ENCODE measurements around the gene COMP. TPM values are rescaled to one million over a fixed set of nuclear protein-coding genes. Genes with fewer than 3 reads are reported as not detected.

COMP gene
- total RNA-seq, 4 donors from 2014 or later = 0.40 TPM; not detected in 3

DNA sequence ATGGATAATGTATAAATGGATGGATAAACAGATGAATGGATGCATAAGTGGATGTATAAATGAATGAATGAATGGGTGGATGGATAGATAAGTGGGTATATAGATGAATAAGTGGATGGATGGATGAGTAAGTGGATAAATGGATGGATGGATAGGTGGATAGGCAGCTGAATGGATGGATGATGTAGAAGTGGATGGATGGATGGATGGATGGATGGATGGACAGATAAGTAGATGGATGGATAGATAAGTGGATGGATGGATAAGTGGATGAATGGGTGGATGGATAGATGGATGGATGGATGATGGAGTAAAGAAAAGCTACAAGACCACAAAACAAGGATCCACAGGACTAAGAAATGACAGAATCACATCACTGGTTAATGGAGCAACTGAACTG lies 9.0 kb upstream of the COMP start:
- no peaks in the 10 kb centered on the region for H3K4me1 ChIP-seq
- H3K4me3 ChIP-seq = no peak overlapping the region
- H3K9me3 ChIP-seq = no peaks in the 10 kb centered on the region
- H3K27ac ChIP-seq = no peak overlapping the region
- no peak for TF ChIP-seq POLR2A (IDR thresholded peaks at IDR 0.05)
- TF ChIP-seq, protein P1, sequence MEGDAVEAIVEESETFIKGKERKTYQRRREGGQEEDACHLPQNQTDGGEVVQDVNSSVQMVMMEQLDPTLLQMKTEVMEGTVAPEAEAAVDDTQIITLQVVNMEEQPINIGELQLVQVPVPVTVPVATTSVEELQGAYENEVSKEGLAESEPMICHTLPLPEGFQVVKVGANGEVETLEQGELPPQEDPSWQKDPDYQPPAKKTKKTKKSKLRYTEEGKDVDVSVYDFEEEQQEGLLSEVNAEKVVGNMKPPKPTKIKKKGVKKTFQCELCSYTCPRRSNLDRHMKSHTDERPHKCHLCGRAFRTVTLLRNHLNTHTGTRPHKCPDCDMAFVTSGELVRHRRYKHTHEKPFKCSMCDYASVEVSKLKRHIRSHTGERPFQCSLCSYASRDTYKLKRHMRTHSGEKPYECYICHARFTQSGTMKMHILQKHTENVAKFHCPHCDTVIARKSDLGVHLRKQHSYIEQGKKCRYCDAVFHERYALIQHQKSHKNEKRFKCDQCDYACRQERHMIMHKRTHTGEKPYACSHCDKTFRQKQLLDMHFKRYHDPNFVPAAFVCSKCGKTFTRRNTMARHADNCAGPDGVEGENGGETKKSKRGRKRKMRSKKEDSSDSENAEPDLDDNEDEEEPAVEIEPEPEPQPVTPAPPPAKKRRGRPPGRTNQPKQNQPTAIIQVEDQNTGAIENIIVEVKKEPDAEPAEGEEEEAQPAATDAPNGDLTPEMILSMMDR (IDR thresholded peaks at IDR 0.05) = no peak
- no peaks in the 10 kb centered on the region for H3K36me3 ChIP-seq
- DNase-seq = no peak
- no peaks in the 10 kb centered on the region for H3K27me3 ChIP-seq

DNA sequence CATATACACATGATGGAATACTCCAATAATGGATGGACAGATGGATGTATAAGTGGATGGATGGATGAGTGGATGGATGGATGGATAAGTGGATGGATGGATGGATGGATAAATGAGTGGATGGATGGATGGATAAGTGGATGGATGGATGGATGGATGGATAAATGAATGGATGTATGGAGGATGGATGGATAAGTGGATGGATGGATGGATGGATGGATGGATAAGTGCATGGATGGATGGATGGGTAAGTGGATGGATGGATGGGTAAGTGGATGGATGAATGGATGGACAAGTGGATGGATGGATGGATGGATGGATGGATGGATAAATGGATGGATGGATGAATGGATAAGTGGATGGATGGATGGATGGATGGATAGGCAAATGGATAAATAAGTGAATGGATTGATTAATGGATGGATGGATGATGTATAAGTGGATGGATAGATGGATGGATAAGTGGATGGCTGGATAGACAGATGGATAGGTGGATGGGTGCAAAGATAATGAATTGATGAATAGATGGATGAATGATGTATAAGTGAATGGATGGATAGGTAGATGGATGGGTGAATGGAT lies 8.4 kb upstream of the COMP start:
- DNase-seq = no peak
- Histone ChIP-seq H3K27ac (no peak overlapping the region), H3K9me3 (no peaks in the 10 kb centered on the region), H3K4me3 (no peak overlapping the region), H3K36me3 (no peaks in the 10 kb centered on the region), H3K4me1 (no peaks in the 10 kb centered on the region), H3K27me3 (no peaks in the 10 kb centered on the region)
- TF ChIP-seq, protein P1 (IDR thresholded peaks at IDR 0.05) = no peak
- no peak for TF ChIP-seq POLR2A (IDR thresholded peaks at IDR 0.05)

DNA sequence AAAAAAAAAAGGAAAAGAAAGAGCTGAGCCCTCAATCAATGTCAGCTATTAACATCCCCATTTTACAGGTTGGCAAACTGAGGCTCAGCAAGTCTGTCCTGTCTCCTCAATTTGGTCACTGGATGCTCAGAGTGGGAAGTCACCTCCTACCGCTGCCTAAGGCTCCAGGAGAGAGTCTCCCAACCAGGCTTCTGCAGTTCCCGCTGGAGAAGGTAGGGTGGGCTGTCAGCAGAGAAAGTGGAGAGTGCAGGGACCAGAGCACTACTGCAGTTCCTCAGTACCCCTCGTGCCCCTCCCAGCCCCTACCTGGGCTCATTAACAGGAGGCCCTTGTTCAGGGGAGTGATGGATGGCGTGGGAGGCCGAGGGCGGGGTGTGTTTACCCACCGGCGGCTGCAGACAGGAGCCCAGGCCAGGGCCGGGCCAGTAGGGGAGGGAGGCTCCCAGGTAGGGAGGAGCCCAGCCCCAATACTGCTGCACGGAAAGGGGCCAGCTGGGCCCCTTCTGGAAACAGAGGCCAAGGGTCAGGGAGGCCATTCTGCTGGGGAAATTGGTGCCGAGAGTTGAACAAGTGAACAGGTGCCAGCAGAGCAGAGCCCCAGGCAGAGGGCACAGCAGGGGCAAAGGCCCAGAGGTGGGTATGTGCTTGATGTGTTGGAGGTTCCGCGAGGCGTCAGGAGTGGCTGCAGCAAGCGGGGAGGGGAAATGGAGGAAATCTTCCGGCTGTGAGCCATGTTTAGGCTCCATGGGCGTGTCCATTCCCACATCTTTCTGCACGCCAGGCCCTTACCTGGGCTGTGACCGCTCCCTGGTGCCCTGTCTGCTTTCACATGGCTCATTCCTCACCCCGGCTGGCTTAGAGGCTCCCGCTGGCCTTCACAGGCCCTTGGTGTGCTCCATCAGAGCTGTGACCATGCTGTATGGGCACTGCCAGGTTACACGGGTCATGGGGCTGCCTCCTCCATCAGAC lies 7.6 kb upstream of the COMP start:
- TF ChIP-seq, protein P1 (IDR thresholded peaks at IDR 0.05) = peak in 1 of 6 experiments; percentile 5
- TF ChIP-seq POLR2A (IDR thresholded peaks at IDR 0.05) = no peak
- H3K27me3 ChIP-seq = no peaks in the 10 kb centered on the region
- no peaks in the 10 kb centered on the region for H3K36me3 ChIP-seq
- no peak for DNase-seq
- no peak overlapping the region for H3K27ac ChIP-seq
- no peak overlapping the region for H3K4me3 ChIP-seq
- H3K4me1 ChIP-seq = no peaks in the 10 kb centered on the region
- H3K9me3 ChIP-seq = no peaks in the 10 kb centered on the region

DNA sequence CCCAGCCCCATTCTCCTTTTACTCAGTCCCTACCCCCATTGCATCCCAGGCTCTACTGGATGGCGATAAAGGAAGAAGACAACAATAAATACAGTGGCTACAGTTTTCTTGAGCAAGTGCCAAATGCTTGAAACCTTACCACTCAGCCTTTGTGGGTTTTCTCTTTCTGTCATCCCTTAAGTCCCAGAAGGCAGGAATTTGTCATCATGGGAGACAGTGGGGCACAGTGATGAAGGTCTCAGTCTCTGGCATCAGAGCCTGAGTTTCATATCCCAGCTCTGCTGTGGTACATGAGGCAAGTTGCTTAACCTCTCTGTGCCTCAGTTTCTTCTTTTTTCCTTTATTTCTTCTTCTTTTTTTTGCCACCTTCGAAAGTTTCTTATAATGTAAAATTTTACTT lies 5.1 kb upstream of the COMP start:
- no peak for TF ChIP-seq POLR2A (IDR thresholded peaks at IDR 0.05)
- TF ChIP-seq, protein P1 (IDR thresholded peaks at IDR 0.05) = no peak
- H3K9me3 ChIP-seq = no peaks in the 10 kb centered on the region
- no peak overlapping the region for H3K27ac ChIP-seq
- H3K4me3 ChIP-seq = no peak overlapping the region
- peaks cover 0 to under 1% (median 0%) of the 10 kb centered on the region in 4 donors for H3K4me1 ChIP-seq
- H3K36me3 ChIP-seq = no peaks in the 10 kb centered on the region
- DNase-seq = no peak
- peaks cover 0 to 4% of the 10 kb centered on the region in 2 donors for H3K27me3 ChIP-seq

DNA sequence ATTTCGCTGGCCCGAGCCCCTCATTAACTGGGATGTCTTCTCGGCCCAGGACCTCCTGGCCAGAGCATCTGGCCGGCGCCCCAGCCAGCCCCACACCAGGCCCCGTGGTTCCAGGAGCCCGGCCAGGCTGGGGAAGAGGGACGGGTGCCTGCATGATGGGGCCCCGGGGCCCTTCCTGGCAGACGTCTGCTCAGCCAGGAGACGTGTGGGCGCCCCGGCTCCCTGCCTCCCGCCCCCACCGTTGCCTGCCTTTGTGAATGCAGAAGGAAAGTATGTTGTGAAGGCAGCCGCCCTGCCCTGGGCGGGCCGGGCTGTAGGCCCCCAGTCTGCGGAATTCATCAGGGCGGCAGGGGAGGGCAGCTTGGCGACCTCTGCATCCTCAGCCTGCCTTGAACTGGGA lies 4.4 kb upstream of the COMP start:
- Histone ChIP-seq H3K36me3 (no peaks in the 10 kb centered on the region), H3K4me3 (no peak overlapping the region), H3K9me3 (no peaks in the 10 kb centered on the region), H3K27me3 (peaks cover 0 to 11% of the 10 kb centered on the region in 2 donors), H3K27ac (no peak overlapping the region), H3K4me1 (peaks cover 0 to 7% (median 3%) of the 10 kb centered on the region in 4 donors)
- TF ChIP-seq, protein P1 (IDR thresholded peaks at IDR 0.05) = no peak
- no peak for TF ChIP-seq POLR2A (IDR thresholded peaks at IDR 0.05)
- no peak for DNase-seq

All from Peyer's patch (tissue), 4 donors.